Neural cell (in vitro differentiated cells): ENCODE results near the gene MALSU1.

ENCODE experiments used
- CTCF ChIP-seq: fragments of 450-650 bp; IDR thresholded peaks from 2 replicates; pipeline ENCODE4 v1.5.1; 2014; ENCODE audit warnings: antibody characterized with exemption, mild to moderate bottlenecking, moderate library complexity; ENCODE audit not compliant: poor library complexity, severe bottlenecking
- MXI1 ChIP-seq: fragments of 450-650 bp; conservative IDR thresholded peaks from 2 replicates; pipeline ENCODE4 v1.6.1; 2014; ENCODE audit warnings: antibody characterized with exemption, mild to moderate bottlenecking; ENCODE audit not compliant: poor library complexity, severe bottlenecking
- POLR2AphosphoS5 ChIP-seq: IDR thresholded peaks from 2 replicates; pipeline ENCODE4 v1.6.1; 2012
- RAD21 ChIP-seq: fragments of 450-650 bp; conservative IDR thresholded peaks from 2 replicates; pipeline ENCODE4 v1.6.1; 2014; ENCODE audit warnings: antibody characterized with exemption, mild to moderate bottlenecking, moderate library complexity

DNA sequence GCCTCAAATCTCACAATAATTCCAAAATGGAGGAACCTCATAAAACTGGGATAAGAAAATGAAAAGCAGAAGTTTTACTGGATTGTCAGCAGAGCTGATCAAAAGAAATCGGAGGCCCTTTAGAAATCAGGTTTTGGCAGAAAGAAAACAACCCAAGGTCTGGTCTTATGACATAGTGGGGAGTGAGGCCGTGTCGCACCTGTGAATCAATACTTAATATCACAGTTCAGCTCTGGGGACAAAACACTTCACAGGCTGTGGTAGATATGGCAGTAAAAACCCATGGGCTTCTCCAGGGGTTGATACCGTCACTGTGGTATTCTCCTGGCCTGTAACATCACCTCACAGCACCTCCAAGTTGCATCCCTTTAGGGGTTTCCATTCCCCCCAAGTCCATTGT is 6.5 kb upstream of the MALSU1 start:
- TF ChIP-seq CTCF, result no peak
- TF ChIP-seq MXI1, result no peak
- no peak for TF ChIP-seq POLR2AphosphoS5
- no peak for TF ChIP-seq RAD21
